Renal cortical epithelial cell (primary cell): Measurements from ENCODE around the gene DNMBP. TPM values are rescaled to one million over a fixed set of nuclear protein-coding genes. Genes with fewer than 3 reads are reported as not detected.
"Not testable (repeated sequence)": the region's sequence is repeated elsewhere in the genome, so short reads cannot be mapped to it uniquely, and the experiment has no call there.

Experiments used
- DNase-seq: peaks from one replicate; pipeline ENCODE4 v3.0.0-alpha.2; 2011; ENCODE audit warnings: low read depth
- total RNA-seq: library from RNA; depleted of rRNA; stranded (reverse); fragments of >200 nt; gene quantifications from 2 replicates; pipeline ENCODE4 v1.2.3, GENCODE V29; 2014

DNMBP gene
- total RNA-seq, 1 donor from 2014 or later, result 21.2 TPM

DNA sequence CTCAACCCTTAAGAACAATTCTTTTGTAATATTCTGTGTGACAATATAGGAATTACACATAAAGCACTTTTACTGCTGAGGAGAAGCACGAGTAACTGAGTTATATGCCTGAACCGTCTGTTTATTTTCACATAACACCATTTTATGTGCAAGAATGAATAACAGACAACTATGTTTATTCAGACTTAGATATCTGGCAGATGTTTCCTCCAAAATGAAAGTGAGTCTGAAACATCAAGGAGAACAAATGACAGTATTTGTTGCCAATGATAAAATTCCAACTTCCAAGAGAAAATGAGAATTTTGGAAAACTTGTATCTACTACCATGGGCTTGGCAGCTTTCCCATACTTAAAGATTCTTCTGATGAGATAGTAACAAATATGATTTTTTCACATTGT lies 51.4 kb downstream of the DNMBP start:
- no peak for DNase-seq

DNA sequence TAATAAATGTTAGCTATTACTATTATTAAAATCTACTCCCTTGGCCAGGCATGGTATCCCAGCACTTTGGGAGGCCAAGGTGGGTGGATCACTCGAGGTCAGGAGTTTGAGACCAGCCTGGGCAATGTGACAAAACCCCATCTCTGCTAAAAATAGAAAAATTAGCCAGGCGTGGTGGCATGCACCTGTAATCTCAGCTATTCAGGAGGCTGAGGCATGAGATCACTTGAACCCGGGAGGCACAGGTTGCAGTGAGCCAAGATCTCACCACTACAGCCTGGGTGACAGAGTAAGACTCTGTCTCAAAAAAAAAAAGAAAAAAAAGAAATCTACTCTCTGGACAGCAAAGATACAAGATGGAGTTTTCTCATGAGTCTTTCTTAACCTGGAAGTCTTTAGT lies 56.2 kb downstream of the DNMBP start:
- DNase-seq, result not testable (repeated sequence)

DNA sequence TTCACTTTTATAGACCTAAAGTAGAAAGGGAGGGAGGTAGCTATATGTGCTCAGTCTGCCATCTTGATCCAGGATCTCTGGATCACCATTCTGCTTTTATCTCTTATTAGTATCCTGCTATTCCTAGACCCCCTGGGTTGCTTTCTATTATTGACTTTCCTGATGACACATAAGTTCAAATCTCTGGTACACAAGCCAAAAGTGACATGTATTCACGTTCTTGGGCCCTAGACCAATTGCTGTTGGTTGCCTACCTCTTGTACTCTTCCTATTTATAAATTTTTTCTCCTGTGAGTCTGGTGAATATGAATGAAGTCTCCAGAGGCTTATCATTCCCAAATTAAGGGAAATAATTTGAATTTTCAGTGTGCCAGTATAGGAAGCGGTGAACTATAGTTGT lies 56.9 kb downstream of the DNMBP start:
- DNase-seq, result no peak

DNA sequence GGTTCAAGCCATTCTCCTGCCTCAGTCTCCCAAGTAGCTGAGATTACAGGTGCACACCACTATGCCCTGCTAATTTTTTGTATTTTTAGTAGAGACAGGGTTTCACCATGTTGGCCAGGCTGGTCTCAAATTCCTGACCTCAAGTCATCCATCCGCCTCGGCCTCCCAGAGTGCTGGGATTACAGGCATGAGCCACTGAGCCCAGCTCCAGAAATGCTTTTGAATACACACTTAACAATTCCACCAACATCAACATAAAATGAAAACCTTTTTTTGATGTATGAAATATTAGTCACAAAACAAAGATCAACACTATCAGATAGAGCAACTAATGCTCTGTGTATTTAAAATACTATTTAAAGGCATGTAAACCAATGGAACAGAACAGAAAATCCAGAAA lies 63.7 kb downstream of the DNMBP start:
- not testable (repeated sequence) for DNase-seq

DNA sequence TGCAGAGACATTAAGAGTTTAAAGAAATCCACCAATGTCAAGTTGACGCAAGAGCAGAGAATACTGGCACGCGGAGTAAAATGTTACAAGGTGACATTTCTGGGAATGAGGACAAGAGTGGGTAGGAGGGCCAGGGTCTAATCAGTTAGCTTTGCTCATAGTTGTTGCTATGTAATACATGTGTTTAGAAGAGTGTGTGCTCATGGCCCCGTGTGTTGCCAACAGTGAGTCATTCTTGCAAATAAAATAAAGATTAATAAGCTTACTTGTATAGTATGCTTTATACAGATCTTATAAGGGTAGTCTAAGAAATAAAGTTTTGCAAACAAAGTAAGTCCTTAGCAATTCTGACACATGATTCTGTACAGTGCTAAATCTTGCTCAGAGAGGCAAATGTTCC lies 64.5 kb downstream of the DNMBP start:
- peak; percentile 81 for DNase-seq

DNA sequence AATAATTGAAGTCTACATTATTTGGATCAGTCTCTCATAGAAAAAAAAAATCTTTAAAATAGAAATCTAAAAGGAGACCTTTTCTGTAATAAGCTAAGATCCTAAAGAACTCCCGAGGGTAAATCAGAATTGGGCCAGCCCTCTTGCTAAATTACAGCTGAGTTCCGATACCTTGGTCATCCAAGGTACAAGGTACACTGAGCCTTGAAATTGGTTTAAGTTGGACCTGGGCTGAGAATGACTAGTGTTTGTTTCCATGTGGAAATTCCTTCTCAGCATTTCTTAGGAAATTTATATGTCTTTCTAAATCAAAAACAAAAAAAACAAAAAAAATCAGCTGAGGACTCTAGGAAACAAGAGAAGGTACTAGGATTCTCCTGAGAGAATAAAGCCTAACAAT lies 64.9 kb downstream of the DNMBP start:
- DNase-seq, result no peak

DNA sequence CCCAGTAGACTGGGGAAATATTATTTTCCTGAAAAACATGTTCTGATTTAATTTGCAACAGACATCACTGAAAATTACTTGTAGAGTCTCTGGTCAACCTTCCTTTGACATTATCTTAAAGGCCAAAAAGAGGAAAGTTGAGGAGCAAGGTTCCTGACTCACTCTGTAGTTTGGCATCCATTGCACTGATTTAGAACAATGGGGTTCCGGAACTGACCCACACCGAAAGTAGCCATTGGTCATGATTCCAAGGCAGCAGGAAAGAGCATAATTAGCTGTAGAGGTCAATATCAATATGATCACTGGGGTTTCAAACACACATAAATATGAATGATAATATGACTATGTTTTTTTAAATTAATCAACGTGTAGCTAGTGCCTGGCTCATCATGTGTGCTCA lies 65.8 kb downstream of the DNMBP start:
- DNase-seq, result no peak

DNA sequence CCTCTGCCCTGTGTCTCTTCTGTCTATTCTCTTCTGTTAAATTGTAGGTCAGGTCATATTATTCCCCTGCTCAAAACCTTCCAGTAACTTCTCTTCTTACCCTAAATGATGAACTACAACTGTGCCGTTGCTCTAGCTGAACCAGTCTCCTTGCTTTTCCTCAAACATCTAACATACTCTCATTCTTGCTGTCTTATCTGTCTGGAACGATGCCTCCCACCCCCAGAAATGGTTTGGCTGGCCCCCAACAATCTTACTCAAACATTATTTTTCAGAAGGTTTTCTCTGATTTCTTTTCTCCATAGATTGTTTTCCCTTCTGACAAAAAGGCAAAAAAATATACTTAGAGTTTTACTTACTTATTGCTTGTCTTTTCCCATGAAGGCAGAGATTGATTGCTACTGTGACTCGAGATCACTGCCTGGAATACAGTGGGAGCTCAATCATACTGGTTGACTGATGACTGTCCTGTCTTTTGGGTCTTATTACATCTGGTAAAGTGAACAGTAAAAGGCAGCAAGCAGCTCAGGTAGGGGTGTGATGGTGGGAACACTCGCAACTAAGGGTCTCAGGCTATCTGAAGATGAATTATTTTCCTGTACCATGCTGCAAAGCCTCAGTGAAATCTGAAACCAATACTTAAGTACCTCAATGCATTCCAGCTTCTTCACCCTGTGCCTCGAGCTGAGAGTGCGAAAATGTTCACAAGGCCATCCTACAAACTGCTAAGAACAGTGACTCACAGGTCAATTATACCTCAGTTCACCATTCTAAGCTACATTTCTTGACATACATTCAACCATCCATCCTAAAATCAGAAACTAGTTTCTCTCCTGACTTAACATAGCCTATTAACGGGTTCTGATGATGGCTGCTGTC lies 67.6 kb downstream of the DNMBP start:
- DNase-seq, result peak; percentile 84

DNA sequence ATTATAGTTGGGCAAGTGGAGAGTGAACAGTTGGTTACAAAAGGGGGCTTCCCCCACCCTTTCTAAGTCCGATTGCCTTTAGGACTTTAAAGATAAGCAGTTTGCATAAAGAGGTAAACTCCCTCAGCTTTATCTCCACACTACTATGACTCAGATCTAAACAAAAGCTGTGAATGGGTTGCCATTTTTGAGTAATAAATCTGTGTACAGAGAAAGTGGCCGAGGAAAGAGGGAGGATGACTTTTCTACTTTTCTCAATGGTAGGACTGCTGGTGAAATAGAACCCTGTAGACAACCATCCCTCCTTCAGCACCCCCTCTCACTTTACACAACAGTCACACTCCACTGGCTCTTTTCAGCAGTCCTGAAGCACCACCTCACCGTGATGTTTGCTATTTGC lies 71.2 kb downstream of the DNMBP start:
- DNase-seq, result no peak

DNA sequence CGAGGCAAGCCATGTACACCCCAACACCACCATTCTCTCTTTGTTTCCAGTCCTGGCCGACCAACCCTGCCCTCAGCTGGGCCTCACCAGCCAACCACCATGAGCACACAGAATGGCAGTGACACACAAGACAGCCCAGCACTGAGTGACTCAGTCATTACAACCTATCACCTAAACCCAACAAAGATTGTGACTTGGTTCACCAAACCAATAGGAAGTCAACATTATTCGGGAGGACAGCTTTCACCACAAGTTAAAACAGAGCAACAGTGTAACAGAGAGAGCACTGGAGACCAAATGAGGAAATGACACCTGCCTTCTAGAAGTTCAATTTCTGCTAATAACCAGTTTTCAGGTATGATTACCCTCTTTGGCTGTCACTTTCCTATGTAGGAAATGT lies 72.1 kb downstream of the DNMBP start:
- no peak for DNase-seq

DNA sequence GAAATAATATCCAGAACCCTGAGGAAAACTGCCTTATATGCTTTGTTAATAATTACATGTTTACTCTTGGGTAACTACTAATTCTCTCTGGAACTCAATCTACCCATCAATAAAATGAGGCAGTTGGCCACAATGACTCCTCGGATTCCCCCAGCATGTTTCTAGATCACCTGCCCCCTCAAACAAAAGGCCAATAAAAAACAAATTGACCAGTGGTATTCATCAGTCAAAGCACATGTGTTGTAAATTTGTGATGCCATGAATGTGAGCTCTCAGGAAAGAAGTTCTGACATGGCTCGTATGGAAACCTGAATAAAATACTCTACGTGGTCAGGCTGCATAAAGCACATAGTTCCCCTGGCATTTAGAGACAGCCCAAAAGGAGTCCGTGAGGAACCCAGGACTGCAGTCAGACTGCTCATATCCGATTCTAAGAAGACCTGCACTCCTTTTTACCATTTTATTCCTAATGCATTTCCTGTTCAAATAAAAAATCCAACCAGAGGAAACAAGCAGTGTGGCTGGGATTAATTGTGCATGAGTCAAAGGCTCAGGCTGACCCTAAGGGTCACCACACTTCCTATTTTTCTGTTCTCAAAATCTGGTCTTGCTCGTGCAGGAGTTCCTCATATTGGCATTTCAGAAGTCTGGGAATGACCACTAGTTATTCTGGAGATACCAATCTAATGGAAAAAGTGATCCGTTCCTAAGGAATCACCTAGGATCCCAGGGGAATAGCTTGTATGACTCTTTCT lies 77.4 kb downstream of the DNMBP start:
- DNase-seq, result not testable (repeated sequence)

DNA sequence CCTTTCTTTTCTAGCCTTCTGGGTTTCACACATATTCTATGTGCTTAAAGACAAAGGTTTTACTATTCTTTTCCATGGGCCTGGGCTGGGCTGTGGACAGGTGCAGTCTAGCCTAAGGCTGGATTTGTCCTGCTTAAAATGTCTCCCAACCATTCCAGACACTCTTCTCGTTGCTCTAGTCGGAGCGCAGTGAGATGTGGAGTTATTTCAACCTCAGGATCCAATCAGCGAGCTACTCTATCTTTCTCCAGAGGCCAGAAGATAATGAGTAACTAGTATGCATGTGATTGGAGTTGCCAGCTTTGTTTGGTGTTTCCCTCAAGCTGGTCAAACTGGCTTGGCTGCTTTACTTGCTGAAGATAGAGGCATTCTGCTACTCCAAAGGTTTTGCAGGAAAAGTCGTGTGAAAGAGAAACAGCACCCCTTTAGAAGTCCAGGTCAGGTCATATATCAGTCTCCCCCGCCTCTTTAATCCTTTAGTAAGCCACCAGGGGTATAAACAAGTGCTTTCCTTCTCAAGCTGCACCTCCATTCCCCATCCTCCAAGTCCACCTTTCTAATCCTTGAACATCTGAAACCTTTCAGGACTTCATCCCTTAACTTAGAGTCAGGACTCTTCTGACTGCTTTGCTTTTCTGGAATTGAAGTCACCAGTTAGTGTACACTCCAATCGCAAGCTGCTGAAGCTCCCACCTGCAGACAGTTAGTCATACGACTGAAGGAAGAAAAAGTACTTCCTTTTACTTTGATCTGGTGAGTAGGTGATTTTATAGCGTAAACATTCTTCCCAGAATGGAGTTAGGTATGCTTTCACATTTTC lies 78.8 kb downstream of the DNMBP start:
- DNase-seq, result peak; percentile 97

DNA sequence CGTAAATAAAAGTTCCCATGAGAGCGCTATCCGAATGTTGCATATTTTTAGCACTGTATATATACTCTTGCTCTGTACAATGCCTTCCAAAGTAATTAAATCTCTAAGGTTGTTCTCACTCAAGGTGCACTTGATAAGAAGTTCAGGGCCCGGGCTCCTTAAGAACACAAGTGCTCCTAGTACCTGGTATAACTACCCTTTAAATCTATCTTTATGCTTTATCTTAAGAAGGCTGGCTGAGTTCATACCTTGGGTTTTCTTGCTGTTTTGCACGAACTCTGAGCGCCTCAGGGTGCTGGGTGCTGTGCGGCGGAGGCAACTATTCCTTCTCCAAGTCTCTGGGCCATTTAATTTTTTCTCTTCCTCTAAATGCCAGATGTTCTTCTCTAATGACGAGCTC lies 80.4 kb downstream of the DNMBP start:
- no peak for DNase-seq

DNA sequence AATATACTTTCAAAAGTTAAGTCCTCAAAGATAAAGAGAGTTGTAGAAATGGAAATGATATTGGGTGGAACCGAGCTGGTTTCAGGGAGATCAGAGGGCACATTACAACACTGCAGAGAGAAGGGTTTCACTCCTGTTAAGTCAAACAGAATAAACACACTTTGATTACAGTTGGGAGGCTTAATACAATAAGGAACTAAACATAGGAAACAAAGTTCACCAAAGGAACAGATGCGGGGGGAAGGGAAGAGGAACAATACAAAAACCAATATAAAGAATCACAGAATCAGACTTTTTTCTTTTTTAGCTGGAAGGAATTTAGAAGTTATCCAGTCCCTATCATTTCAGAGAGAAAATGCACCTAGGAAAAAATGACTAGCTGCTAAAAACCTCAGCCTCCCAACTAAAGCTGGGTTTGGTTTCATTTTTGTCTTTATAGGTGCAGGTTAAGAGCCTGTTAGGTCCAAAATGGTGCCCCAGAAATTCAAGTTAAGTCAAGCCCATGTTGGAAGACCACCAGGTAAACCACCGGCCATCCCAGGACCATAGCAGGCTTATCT lies 81.9 kb downstream of the DNMBP start:
- peak; percentile 60 for DNase-seq

DNA sequence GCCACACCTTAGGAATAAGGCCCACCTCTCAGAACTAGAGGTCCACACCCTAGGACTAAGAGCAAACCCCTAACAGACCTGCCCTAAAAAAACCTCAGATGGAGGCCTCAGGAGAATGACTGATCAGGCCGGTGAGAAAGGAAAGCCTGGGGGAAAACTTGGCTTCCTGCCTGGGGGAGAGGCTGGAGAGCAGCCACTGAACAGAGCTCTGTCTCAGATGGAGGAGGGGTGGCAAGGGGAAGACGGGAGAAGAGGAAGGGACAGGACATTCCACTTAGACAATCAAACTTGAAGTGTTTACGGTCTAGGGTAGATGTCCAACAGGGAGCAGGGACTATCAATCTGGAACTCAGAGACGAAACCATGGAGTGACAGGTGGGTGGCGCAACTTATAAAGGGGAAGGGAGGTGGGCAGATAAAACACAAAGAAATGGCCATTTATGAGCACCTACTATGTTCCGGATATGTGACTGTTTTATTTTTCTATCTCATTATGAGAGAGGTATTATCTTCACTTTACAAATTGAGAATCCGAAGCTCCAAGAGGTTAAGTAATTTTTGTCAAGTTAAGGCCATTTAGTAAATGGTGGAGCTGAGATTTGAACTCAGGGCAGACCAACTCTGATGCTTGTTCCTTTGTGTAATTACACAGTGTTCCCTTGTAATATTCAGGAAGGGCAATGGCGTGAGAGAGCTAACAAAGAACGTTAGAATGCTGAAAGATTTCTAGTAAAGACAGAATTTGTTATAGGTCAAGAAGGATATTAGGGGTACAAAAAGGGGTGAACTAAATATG lies 82.6 kb downstream of the DNMBP start:
- DNase-seq, result peak; percentile 65

DNA sequence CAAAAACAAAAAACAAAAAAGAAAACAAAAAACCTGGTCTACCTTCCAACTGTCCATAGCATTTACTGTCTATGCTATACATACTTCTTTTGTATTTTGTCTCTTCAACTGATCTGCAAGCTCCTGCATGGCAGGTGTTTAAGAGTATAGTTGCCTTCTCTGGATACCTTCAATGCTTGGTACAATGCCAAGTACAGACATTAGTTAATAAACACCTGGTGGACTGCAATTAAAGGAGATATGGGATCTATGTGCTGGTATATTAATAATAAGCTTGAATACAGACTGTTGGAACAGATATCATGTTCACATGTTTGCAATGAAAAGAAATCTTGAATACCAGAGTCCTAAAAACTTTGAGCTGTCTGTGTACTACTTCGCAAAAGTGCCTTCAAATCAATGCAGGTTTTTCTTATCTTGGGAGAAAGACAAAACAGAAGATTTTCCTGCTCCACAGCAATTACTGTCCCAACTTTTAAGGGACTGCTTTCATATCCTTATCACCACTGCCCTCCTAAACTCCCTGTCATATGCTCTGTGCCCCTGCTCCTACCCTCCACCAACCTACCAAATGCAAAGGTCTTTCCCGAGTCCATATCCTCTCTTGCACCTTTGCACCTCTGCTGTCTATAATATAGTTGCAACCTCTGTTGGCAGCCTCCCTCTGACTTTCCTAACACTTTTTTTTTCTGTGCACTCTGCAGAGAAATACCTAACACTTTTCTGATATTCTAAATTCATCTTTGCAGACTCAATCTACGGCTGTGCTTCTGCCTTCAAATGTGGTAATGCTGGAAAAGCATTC lies 85.1 kb downstream of the DNMBP start:
- DNase-seq, result no peak

DNA sequence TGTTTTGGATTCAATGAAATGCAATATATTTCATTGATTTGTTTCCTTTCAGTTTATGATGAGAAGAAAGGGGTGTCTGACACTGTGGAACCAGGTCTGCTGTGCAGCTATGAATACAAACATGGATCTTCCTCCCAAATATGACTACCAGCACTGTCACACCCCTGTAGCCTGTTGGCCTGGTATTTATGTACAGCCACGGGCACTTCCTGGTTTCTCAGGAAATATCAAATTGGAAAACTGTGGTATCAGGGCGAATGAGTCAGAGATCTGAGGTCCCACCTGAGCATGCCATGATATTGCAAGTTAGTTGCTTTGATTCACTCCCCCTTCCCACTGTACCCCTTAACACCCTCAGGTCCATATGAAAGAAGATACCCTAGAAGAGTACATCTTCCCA lies 87.8 kb downstream of the DNMBP start:
- DNase-seq, result peak; percentile 53

DNA sequence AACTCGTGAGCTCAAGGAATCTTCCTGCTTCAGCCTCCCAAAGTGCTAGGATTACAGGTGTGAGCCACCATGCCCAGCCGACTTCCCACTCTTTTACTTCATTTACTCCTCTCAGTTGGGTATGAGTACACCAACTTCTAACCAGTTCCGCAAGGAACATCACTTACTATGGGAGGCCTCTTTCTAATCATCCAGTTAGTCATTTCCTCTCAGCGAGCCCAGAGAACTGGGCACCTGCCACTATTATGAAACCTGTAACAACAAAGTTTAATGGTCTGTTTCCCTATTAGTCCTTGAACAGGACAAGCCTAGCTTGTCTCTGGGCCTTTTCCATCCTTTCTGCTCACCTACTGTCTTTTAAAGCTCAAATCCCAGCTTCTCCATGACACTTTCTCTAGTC lies 88.8 kb downstream of the DNMBP start:
- peak; percentile 87 for DNase-seq

DNA sequence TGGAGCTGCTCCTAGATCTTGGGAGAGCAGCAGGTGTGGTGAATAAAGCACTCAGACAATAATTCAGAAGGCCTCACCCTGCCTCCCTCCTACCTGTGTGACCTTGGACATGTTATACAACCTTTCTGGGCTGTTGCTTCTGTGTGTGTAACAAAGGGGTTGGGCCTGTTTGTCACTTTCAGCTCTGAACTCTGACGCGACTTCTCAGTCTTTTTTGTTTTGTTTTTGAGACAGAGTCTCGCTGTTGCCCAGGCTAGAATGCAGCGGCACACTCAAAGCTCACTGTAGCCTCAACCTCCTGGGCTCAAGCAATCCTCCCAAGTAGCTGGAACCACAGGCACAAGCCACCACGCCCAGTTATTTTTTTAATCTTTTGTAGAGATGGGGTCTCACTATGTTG lies 89.3 kb downstream of the DNMBP start:
- no peak for DNase-seq
